Omental fat pad (tissue), 4 donors: ENCODE measurements around the gene CAST. TPM values are rescaled to one million over a fixed set of nuclear protein-coding genes. Genes with fewer than 3 reads are reported as not detected.
A peak's percentile ranks its signal among the peaks of the same experiment; 100 is the strongest.

Experiments used
- ATAC-seq: fragments of 150-250 bp; one replicate; pipeline ENCODE4 v1.9.1; 2016; ENCODE audit warnings: mild to moderate bottlenecking, moderate library complexity; ENCODE audit not compliant: low FRiP score
- DNase-seq: peaks from one replicate; pipeline ENCODE4 v3.0.0-alpha.2; 2019; ENCODE audit warnings: low spot score
- total RNA-seq, 4 donors: library from RNA; depleted of rRNA; stranded (reverse); fragments of >200 nt; gene quantifications; one replicate each; pipeline ENCODE4 v1.1.0, GENCODE V29; 2016
- TF ChIP-seq, protein P1 (sequence below), 3 donors: fragments of 450-650 bp; IDR thresholded peaks; one replicate each; pipeline ENCODE4 v1.5.1; 2016 to 2017; ENCODE audit warnings: antibody characterized with exemption in 3 of 3, mild to moderate bottlenecking in 3 of 3, moderate library complexity in 2 of 3

Gene CAST
- total RNA-seq, 4 donors from 2014 or later: 224 to 362 (median 285) TPM

GRCh38 chr5:96755851-96756250 is 93.7 kb downstream of the CAST start:
- TF ChIP-seq, protein P1, sequence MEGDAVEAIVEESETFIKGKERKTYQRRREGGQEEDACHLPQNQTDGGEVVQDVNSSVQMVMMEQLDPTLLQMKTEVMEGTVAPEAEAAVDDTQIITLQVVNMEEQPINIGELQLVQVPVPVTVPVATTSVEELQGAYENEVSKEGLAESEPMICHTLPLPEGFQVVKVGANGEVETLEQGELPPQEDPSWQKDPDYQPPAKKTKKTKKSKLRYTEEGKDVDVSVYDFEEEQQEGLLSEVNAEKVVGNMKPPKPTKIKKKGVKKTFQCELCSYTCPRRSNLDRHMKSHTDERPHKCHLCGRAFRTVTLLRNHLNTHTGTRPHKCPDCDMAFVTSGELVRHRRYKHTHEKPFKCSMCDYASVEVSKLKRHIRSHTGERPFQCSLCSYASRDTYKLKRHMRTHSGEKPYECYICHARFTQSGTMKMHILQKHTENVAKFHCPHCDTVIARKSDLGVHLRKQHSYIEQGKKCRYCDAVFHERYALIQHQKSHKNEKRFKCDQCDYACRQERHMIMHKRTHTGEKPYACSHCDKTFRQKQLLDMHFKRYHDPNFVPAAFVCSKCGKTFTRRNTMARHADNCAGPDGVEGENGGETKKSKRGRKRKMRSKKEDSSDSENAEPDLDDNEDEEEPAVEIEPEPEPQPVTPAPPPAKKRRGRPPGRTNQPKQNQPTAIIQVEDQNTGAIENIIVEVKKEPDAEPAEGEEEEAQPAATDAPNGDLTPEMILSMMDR (IDR thresholded peaks at IDR 0.05): no peak
- no peak for ATAC-seq
- DNase-seq: no peak

DNA sequence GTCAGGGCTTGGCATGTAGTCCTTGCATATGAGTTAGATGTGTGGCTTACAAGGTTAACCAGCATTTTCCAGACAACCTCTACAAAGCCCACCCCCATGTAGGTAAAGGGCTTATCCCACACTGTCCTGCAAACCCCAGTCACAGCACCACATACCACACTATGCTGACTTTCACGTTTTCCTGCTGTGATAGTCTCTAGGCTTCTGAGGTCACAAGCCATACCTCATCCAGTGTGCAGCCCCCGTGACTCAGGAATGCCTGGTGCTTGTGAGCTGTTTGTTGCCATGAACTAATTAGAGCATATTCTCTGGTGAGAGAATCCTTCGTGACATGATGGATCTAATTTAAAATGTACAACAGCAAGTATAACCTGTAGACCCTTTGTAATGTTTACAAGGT is 94.8 kb downstream of the CAST start:
- TF ChIP-seq, protein P1 (IDR thresholded peaks at IDR 0.05): no peak
- ATAC-seq (no peak), DNase-seq (no peak)

DNA sequence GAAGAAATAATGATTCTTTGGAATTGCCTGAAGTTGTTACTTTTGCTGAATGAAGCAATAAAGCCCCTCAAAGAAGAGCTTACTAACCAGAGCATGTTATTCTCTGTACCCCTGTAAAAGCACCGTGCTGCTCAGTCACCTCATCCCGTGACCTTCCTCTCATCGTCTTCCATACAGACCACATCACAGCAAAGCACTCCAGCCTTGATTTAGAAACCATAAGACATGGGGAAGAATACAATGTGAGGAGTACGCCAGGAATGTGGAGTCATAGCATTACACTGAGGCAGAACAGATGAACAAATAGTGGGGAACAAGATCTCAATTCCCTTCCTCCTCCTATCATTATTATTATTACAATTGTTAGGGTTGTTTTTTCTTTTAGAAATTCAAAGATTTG is 96.4 kb downstream of the CAST start:
- TF ChIP-seq, protein P1 (IDR thresholded peaks at IDR 0.05): no peak
- ATAC-seq (no peak), DNase-seq (no peak)

GRCh38 chr5:96761618-96762017 is 99.4 kb downstream of the CAST start:
- no peak for DNase-seq
- TF ChIP-seq, protein P1 (IDR thresholded peaks at IDR 0.05): no peak
- no peak for ATAC-seq

DNA sequence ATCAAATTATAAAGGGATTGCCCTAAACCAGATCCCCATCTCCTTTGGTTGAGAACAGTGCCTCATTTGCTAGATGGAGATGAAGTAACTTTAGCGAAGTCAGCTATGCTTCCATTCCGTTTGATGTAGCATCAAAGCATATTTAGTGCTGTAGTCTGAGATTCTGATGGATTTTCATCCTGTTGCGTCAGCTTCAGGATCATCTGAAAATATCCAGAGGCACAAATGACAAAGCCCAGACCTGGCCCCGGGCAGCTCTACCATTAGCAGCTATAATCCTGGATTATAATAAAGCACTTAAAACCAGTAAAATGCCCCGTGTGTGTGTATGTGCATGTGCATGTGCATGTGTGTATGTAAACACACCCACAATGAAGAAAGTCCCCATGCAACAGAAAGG is 100.8 kb downstream of the CAST start:
- TF ChIP-seq, protein P1 (IDR thresholded peaks at IDR 0.05): no peak
- no peak for DNase-seq
- ATAC-seq: no peak

DNA sequence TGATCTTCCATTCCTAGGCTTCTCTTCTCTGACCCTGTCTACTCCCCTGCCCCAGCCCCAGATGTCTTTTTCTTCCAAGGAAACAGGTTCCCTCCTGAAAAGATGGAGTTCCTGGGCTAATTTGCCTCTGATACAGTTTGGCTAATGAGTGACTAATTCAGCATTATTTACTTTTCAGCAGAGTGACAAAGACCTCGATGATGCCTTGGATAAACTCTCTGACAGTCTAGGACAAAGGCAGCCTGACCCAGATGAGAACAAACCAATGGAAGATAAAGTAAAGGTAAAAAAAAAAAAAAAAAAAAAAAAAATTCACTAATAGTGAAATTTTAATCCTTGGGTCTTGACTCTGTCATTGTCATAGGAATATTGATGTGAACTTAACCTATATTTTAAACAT is 102.9 kb downstream of the CAST start:
- DNase-seq: no peak
- TF ChIP-seq, protein P1 (IDR thresholded peaks at IDR 0.05): no peak
- ATAC-seq: no peak

DNA sequence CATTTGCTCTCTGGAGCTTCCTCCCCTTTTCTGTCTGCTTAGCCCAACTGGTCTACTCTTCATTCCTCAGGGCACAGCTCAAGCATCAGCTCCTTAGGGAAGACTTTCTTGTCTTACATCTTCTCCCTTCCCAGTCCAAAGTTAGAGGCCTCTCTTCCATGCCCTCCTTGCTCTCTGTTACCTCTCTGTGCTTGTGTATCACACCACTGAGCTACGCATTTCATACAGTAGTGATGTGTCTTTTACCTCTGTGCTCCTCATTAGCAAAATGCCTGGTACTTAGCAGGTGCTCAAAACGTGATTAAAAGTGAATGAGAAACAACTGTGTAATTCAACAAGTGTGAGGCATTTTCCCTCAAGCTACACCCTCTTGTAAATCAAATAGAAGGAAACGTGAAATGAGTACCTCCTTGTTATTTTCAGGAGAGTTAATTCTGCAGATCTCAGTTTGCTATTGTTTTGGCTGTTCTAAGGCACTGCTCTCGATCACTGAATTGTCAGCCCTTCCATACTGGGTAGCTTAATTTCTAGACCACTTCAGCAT is 106.6 kb downstream of the CAST start:
- ATAC-seq (peak; percentile 9), DNase-seq (no peak)
- TF ChIP-seq, protein P1 (IDR thresholded peaks at IDR 0.05): no peak
